NCI-H2171 treated with DMSO at 0.1 percent for 48 hours (cell line): ENCODE measurements around the gene CCR9.
A peak's percentile ranks its signal among the peaks of the same experiment; 100 is the strongest.
"Not testable (repeated sequence)": the region's sequence is repeated elsewhere in the genome, so short reads cannot be mapped to it uniquely, and the experiment has no call there.

ENCODE experiments used
- DNase-seq: peaks from one replicate; lab custom pipeline; 2025; lab: John Stamatoyannopoulos, UW

CCR9 gene, protein sequence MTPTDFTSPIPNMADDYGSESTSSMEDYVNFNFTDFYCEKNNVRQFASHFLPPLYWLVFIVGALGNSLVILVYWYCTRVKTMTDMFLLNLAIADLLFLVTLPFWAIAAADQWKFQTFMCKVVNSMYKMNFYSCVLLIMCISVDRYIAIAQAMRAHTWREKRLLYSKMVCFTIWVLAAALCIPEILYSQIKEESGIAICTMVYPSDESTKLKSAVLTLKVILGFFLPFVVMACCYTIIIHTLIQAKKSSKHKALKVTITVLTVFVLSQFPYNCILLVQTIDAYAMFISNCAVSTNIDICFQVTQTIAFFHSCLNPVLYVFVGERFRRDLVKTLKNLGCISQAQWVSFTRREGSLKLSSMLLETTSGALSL

DNA sequence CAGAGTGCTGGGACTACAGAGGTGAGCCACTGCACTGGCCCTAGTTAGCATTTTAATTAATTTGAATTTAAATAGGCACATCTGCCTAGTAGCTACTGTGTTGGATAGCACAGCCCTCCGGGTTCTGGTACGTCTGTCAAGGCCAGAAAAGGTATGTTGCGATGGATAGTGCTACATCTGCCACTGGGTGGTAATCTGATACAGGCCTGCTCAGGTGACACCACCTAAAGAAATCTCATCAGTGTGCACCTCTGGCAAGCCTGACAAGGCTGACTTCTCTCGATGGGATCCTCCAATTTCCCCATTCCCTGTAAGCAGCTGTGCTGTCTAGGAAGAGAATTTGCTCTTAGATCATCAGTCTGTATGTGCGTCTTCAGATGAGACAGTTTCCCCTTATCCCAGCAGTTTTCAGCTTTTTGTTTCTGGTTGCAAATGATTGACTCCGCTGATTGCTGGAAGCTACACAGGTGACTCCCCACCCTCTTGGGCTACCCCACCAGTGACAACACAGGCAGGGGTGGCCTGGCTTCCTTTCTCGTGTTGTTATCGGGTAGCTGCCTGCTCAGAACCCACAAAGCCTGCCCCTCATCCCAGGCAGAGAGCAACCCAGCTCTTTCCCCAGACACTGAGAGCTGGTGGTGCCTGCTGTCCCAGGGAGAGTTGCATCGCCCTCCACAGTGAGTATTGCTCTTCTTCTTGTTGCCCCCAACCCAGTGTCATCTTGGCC lies at the start of gene CCR9:
CCR9 (plus strand) TSS at position 565 of the 727 bp plus-strand sequence. CDS start 8,391 bp downstream, outside the sequence.
- peak; percentile 77 for DNase-seq

DNA sequence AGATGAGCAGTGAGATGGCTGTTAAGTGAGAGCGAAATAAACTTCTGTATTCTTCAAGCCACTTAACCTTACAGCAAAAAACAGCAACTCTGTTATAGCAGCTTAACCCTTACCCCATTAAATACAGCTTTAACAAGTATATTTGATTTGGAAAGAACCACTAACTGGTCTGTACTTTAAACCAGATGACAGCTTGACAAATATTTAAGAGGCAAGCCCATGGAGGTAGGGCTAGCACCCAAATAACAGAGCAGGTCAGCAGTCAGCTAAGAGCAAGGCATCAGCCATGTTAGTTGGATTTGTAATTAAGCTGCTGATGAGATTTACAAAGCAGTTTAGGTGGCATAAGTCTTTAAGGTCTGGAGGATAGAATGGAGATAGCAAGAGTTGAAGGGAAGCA lies 47.9 kb upstream of the CCR9 start:
- no peak for DNase-seq

DNA sequence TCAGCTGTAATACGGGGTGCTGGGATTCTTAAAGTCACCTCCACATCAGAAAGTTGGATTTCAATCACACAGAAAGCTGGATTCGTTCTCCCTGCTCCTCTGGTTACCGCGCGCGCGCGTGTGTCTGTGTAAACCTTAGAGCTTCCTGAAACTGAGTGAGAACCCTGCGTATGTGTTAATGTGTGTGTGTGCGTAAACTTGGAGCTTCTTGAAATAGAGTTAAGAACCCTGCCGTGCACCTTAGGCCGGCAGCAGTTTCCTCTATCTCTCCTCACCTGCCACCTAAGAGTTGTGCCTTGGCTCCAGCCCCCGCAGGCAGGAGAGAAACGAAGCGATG lies 45.0 kb upstream of the CCR9 start:
- no peak for DNase-seq

DNA sequence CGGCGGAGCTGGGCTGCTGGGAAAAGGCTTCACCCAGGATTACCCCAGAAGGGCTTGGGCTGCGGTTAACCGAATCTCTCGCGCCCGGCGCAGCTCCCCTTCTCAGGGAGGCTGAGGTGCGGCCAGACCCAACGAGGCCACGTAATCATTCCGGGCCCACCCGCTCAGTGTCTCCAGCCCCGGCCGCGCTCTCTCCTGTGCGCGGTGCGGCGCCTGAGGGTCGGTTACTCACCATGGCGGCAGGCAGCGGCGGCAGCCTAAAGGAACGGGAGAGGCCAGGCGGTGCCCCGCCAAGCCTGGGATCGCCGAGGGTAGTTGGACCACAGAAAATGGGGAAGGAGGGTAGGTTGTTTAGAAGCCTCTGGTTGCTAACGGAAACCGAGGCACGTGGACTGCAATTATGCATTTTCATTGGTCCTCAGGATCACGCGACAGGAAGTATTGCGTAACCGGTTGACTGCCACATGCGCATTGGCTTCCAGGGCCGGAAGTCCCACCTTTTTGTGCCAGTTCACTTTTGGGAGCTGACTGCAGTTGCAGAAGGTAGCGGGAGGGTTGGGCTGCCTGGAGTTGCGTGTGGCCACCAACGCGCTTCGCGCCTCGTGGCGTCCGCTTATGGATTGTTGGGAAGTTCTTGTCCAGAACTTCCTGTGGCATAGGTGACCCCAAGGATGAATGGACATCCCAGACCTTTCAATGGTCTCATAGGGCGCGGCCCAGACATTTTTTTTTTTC lies 44.4 kb upstream of the CCR9 start, which contains the start of gene LZTFL1:
LZTFL1 (minus strand) TSS at position 363 of the 735 bp plus-strand sequence; CDS start at position 235, 128 bp downstream.
- peak; percentile 87 for DNase-seq

DNA sequence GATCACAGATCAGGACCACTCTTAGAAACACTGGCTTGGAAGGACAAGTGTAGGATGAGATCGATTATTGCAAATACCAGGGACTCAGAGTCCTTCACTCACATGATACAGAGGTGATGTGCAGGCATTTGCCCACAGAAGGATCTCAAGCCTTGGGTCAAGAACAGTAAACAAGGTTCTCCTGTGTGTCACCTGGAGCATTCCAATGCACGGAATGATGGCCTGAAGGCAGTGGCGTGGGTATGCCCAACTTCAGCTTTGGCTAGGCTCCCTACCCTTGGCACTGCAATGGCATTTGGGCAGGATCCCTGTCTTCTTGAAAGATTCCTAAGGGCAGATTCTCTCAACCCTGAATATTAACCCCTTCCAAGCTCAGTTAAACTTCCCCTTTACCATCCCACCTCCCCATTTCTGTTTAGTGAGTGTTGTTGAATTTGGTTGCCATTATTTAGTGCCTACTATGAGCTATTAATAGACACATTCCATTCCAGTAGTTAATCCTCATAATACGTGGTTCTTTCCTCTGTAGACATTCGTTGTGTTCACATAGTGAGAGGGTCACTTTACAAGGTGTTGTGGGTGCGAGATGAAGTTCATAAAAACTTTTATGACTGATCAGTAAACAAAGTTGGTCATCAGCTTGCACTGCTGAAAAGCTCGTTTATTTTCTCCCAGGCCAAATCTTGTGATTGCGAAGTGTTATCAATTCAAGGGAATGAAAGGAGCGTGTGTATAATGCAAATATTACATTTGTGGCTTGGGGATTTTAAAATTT lies 43.3 kb upstream of the CCR9 start:
- DNase-seq, result no peak

DNA sequence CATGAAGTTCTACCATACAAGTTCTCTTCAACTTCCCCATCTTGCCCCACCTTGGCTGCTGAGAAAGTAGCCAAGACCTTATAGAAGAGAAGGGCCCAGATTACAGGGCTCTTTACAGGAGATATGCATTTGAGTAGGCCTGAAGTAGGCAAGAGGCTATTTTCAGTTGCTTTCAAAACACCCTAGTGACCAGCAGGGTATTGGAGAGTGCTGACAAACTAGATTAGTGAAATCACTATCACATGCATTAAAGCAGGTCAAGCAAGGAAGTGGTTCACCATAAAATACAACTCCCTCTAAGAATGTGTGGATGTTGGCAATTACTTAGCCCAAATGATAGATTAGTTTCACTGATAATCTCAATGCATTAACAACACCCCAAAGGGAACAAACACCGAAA lies 41.7 kb upstream of the CCR9 start:
- DNase-seq, result no peak

DNA sequence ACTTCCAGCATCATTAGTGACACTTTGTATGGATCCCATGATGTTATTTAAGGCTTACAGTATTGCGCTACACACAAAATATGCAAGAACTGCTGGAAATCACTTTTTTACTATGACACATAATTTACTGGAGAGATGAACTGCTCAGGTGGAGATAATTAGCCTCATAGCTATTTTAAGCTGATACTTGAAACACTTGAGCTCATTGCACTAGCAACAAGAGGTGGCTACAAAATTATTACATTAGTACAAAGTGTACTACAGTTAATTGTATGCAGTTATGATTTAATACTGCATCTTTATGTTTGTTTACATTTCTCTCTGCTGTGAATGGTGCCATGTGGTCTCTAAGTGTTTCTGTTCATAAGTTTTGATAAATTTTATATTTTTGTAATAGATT lies 38.0 kb upstream of the CCR9 start:
- no peak for DNase-seq

DNA sequence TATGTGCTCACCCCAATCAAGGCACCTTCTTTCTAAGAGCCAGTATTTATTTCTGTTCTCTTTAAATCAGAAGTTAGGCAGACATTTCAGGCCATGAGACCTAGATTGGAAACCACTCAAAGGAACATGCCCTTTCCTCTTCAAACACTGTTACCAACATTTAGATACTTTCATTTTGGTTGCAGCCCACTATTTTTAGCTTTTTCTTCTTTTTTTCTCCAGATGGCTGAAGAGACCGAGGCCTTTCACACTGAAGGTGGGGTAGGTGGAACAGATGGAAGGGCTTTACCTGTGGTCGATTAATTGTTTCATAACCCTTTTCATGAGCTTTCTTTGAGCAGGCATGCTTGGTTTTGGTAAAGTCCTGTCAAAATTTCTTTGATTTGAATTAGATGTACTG lies 33.5 kb upstream of the CCR9 start:
- DNase-seq, result peak; percentile 1

DNA sequence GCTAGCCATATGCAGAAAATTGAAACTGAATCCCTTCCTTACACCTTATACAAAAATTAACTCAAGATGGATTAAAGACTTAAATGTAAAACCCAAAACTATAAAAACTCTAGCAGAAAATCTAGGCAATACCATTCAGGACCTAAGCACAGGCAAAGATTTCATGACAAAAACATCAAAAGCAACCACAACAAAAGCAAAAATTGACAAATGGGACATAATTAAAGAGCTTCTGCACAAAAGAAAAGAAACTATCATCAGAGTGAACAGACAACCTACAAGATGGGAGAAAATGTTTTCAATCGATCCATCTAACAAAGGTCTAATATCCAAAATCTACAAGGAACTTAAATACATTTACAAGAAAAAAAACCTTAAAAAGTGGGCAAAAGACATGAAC lies 30.0 kb upstream of the CCR9 start:
- DNase-seq, result not testable (repeated sequence)

DNA sequence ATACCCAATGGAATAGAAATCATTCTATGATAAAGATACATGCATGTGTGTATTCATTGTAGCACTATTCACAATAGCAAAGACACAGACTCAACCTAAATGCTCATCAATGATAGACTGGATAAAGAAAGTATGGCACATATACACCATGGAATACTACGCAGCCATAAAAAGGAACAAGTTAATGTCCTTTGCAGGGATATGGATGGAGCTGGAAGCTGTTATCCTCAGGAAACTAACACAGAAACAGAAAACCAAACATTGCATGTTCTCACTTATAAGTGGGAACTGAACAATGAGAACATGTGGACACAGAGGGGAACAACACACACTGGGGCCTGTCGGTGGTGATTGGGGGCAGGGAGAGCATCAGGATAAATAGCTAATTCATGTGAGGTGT lies 29.3 kb upstream of the CCR9 start:
- DNase-seq, result not testable (repeated sequence)

DNA sequence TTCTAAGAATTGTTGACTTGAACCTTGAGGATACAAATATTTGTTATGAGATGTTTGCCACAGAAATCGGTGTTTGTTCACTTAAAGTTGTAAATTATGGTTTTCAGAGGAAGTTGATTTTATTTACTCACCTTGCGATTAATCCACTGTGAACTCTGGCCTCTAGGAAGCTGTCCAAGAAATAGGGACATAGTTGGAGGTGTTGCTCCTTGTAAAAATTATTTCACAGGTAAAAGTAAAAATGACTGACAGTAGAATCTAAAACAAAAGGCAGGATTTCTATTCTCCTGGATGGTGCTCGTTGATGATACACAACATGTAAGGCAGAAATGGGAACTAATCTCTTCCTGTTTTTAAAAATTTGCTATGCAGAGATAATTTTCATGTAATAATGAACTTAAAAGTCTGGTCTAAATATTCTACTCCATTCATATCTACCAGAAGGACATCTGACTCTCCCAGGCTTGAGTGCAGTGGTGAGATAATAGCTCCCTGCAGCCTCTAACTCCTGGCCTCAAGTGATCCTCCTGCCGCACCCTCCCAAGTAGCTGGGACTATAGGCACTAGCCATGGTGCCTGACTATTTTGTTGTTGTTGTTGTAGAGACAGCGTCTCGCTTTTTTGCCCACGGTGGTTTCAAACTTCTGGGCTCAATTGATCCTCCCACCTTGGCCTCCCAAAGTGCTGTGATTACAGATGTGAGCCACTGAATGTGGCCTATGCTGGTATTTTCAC lies 27.4 kb upstream of the CCR9 start:
- DNase-seq, result no peak

DNA sequence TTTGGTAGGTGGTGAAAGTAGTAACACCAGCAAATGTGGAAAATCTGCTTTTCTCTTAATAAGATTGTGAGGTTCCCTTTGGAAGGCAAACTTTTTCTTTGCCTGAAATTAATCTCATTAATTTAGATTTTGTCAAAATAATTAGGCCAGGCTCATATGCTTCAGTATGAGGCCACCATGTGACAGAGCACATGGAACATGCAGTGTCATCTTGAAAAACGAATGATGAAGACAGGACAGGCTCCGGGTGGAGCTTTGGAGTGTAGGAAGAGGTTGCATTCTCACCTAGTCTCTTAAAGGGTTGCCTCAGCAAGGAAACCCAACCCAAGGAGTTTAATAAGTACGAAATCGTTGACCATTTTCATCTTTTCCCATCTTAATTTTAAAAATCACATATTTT lies 25.9 kb upstream of the CCR9 start:
- DNase-seq, result no peak

DNA sequence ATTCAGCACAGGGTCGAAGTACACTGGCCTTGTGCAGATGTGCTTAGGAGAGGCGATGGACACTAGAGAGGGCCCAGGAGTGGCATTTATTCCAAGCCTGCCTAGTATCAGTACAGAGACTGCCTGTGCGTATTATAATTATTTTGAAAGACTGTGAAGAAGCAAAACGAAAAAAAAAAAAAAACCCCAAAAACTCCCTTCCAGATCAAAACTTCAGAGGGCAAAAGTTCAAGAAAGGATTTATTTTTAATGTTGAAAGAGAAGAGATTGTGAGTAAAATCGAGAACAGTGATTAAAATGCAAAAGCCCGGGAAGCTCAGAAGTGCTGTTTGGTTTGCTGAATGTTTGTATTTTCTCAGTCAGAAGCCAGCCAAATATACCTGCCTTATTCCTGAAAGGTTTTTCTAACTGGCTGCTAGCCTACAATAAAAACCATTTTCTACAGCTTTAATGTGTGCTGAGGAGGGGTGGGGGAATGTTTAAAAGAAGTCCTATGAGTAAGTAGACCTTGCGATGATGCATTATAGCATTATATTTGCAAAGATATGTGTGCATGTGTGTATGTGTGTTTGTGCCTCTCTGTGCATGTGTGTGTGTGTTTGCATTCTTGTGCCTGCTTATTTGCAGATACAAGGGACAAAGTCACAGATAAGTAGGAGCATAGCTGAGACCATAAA lies 25.2 kb upstream of the CCR9 start:
- no peak for DNase-seq

DNA sequence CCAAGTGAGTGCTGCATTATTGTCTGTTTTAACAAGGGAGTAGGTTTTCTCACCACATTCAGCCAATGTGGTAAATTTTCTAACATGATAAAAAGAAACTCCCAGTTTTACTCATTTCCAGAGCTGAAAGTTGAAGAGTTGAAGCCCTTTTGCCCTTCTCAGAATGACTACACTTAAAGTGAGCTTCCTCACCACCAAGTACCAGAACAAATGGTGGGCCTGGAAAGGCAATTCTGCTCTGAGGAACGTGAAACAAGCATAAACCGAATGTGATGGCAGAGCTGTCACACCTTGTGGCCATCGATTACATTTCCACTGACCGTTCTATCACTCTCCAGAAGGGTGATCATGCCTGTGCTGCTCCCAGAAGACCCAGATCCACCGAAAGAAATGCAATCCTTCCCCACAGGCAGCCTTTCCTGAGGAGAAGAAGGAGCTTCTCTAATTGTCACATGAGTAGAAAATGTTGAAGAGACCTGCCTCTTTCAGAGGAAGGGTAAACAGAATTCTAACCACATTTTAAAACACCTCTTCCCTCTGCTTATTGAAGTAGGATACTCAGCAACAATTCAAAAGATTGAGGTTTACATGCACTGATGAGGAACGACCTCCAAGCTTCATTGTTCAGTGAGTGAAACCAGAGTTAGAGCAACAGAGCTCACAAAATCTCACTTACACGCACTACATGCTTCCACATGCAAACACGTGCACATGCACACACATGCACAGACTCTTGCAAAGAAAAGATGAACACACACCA lies 21.4 kb upstream of the CCR9 start:
- no peak for DNase-seq

DNA sequence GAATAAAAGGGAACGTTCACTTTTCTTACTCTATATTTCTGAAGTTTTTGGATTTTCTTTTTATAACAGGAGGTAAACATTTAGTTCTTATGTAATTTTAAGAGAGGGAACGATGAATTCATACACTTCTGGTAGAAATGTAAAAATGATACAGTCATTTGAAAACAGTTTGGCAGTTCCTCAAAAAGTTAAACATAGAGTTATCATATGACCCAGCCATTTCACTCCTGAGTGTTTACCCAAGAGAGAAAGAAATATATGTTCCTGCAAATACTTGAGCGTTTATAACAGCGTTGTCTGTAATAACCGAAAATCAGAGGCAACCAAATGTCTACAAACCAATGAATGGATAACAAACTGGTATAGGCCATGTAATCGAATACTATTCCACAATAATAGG lies 20.8 kb upstream of the CCR9 start:
- DNase-seq, result no peak

DNA sequence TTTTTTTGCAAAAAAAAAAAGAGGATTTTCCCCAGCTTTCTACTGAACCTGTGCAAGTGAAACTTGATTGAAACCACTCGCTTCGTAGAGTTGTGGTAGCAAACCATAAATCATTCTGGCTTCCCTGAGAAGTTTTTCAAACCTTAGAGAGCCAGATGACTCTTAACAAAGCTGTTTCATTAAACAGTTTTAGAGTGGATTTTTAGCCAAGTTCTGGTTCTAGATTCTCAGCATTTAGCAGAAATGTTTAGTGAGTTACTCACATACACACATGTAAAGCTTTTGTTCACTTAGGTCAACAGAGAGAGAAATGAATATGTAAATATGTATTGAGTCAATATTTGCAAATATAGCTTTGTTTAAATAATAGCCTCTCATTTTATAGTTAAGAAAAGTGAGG lies 18.1 kb upstream of the CCR9 start:
- DNase-seq, result no peak

DNA sequence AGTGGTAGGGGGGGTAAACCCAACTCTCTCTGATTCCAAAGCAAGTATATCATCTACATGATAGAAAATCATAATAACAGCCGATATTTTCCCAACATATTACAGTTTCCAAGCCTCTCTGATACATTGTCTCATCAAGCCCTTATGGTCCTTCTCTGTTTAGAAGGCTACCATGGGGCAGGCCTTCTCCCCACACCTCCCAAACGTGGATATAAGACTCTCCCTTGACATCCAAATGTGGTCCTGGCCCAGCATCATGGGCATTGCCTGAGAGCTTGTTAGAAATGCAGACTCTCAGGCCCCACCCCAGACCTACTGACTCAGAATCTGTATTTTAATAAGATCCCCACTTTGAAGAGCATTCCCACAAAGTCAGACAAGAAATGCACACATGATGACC lies 17.7 kb upstream of the CCR9 start:
- DNase-seq, result no peak

DNA sequence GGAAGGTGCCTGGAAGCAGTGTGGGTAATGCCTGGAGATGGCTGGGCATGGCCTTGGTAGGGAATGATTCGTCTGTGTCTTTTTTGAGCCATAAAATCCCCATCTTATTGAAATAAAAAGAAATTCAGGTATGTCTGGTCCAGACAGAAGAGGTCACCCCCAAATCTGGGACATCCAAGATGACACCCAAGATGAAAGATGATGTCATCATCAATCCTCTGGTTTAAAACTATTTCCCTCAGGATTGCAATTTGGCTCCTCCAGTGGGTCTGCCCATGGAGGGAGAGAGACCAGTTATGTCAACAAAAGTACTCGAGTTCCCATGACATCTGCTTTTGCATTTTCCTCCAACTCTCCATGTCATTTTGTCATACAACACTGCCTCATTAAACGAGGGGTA lies 16.7 kb upstream of the CCR9 start:
- no peak for DNase-seq

DNA sequence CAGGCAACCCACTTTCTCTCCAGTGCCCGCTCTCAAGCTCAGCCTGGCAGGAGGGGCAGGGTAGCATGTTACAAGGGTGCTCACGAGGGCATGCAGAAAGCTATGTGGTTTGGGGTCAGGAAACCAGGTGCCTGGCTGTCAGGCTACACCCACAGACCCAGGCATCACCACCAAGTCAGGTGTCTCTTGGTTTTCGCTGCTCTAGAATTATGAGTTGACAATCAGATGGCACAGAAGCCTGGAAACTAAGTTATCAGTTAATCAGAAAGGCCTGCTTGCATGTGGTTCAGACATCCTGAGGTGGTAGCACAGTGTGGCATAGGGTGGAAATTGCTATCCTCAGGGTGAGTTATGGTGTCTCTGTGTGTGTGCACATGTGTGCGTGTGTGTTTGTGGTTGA lies 16.2 kb upstream of the CCR9 start:
- no peak for DNase-seq

DNA sequence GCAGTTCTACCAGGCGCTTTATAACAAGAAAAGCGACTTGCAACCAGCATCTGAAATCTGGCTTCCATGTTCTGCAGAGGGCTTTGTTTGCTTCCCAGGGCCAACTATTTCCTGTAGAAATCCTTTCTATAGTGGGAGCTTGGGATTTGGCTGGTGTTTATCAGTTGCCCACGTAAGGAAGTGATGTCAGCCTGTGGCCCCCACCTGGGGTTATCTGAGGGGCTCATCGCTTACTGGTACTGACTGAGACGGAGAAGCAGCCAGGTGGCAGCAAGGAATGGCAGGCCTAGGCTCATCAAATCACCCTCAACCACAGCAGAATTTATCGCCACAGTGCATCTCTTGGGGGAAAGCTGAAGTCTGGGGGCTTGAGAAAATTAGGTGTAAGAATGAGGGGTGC lies 14.6 kb upstream of the CCR9 start:
- DNase-seq, result no peak
